OCI-LY1 (cell line): ENCODE measurements around the gene DDX28.

ENCODE experiments used
- H2AFZ ChIP-seq: fragments of 200-600 bp; sonication (generic), shearing (Covaris generic); 2 replicates; pipeline ENCODE4 v1.6.0; 2014; ENCODE audit warnings: antibody characterized with exemption, mild to moderate bottlenecking, low read length
- H3F3A ChIP-seq: fragments of 200-600 bp; sonication (generic), shearing (Covaris generic); 2 replicates; pipeline ENCODE4 v1.6.0; 2014; ENCODE audit warnings: mild to moderate bottlenecking, antibody characterized with exemption, low read length, moderate library complexity; ENCODE audit not compliant: insufficient read depth
- H3K27ac ChIP-seq: fragments of 200-600 bp; sonication (generic); 2 replicates; pipeline ENCODE4 v1.5.1; 2014; ENCODE audit warnings: low read length, mixed run types, mild to moderate bottlenecking, low read depth; ENCODE audit not compliant: poor library complexity, severe bottlenecking
- H3K27me3 ChIP-seq: fragments of 200-600 bp; sonication (generic); 2 replicates; pipeline ENCODE4 v1.6.0; 2014; ENCODE audit warnings: antibody characterized with exemption, mild to moderate bottlenecking, low read length, moderate library complexity; ENCODE audit not compliant: insufficient read depth
- H3K36me3 ChIP-seq: fragments of 200-600 bp; sonication (generic); 2 replicates; pipeline ENCODE4 v1.6.1; 2014; ENCODE audit warnings: mild to moderate bottlenecking, antibody characterized with exemption, low read length, moderate library complexity, mixed read lengths; ENCODE audit not compliant: insufficient read depth
- H3K4me1 ChIP-seq: fragments of 200-600 bp; sonication (generic); 2 replicates; pipeline ENCODE4 v1.5.1; 2014; ENCODE audit warnings: mild to moderate bottlenecking, low read length, moderate library complexity; ENCODE audit not compliant: insufficient read depth, severe bottlenecking
- H3K4me2 ChIP-seq: fragments of 200-600 bp; sonication (generic), shearing (Covaris generic); 2 replicates; pipeline ENCODE4 v1.6.1; 2014; ENCODE audit warnings: low read length
- H3K4me3 ChIP-seq: fragments of 200-600 bp; sonication (generic); 2 replicates; pipeline ENCODE4 v1.5.1; 2014; ENCODE audit warnings: low read length, low read depth, mild to moderate bottlenecking, mixed read lengths; ENCODE audit not compliant: poor library complexity, severe bottlenecking
- H3K79me2 ChIP-seq: fragments of 200-600 bp; shearing (Covaris generic); 2 replicates; pipeline ENCODE4 v1.6.1; 2016; ENCODE audit warnings: mixed run types, low read length, mixed read lengths; ENCODE audit not compliant: insufficient read depth
- H3K9ac ChIP-seq: fragments of 200-600 bp; sonication (generic), shearing (Covaris generic); 2 replicates; pipeline ENCODE4 v1.6.1; 2014; ENCODE audit warnings: mild to moderate bottlenecking, low read length, mixed read lengths
- H3K9me2 ChIP-seq: fragments of 200-600 bp; sonication (generic), shearing (Covaris generic); 2 replicates; pipeline ENCODE4 v1.6.1; 2014; ENCODE audit warnings: low read depth, mild to moderate bottlenecking, low read length, mixed read lengths
- H3K9me3 ChIP-seq: fragments of 200-600 bp; shearing (Covaris generic); 2 replicates; pipeline ENCODE4 v1.6.1; 2014; ENCODE audit warnings: low read length, mixed read lengths
- H4K20me1 ChIP-seq: fragments of 200-600 bp; sonication (generic), shearing (Covaris generic); 2 replicates; pipeline ENCODE4 v1.6.0; 2016; ENCODE audit warnings: mild to moderate bottlenecking, low read length; ENCODE audit not compliant: insufficient read depth
- EZH2 ChIP-seq: fragments of 200-600 bp; sonication (generic), shearing (Covaris generic); IDR thresholded peaks from 2 replicates; pipeline ENCODE4 v1.8.0; 2017; ENCODE audit warnings: borderline replicate concordance, mixed run types, mild to moderate bottlenecking, antibody characterized with exemption, low read length, moderate library complexity, mixed read lengths
- TF ChIP-seq, protein P1 (sequence below): fragments of 200-600 bp; sonication (generic), shearing (Covaris generic); IDR thresholded peaks from 2 replicates; pipeline ENCODE4 v1.5.1; 2017; ENCODE audit warnings: mild to moderate bottlenecking, antibody characterized with exemption, low read length, moderate library complexity, mixed read lengths

Gene DDX28

DNA sequence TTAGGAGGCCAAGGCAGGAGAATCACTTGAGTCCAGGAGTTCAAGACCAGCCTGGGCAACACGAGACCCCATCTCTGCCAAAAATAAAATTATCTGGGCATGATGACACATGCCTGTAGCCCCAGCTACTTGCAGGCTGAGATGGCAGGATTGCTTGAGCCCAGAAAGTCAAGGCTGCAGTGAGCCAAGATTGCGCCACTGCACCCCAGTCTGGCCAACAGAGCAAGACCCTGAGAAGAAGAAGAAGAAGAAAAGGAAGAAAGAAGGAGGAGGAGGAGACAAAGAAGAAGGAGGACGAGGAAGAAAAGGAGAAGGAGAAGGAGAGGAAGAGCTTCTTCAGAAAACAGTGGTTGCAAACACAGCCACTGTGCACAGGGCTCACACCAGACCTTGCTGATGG is 34.4 kb downstream of the DDX28 start:
- no peaks in the 10 kb centered on the region for H3K27me3 ChIP-seq
- H2AFZ ChIP-seq, result no peak overlapping the region
- H3K9ac ChIP-seq, result no peak overlapping the region
- no peaks in the 10 kb centered on the region for H3K36me3 ChIP-seq
- no peaks in the 10 kb centered on the region for H3K79me2 ChIP-seq
- H4K20me1 ChIP-seq, result no peaks in the 10 kb centered on the region
- H3K27ac ChIP-seq, result no peak overlapping the region
- H3F3A ChIP-seq, result no peaks in the 10 kb centered on the region
- peaks cover 26% of the 10 kb centered on the region for H3K4me1 ChIP-seq
- H3K9me2 ChIP-seq, result no peaks in the 10 kb centered on the region
- H3K4me2 ChIP-seq, result no peak overlapping the region
- no peak overlapping the region for H3K4me3 ChIP-seq
- no peaks in the 10 kb centered on the region for H3K9me3 ChIP-seq
- TF ChIP-seq, protein P1, sequence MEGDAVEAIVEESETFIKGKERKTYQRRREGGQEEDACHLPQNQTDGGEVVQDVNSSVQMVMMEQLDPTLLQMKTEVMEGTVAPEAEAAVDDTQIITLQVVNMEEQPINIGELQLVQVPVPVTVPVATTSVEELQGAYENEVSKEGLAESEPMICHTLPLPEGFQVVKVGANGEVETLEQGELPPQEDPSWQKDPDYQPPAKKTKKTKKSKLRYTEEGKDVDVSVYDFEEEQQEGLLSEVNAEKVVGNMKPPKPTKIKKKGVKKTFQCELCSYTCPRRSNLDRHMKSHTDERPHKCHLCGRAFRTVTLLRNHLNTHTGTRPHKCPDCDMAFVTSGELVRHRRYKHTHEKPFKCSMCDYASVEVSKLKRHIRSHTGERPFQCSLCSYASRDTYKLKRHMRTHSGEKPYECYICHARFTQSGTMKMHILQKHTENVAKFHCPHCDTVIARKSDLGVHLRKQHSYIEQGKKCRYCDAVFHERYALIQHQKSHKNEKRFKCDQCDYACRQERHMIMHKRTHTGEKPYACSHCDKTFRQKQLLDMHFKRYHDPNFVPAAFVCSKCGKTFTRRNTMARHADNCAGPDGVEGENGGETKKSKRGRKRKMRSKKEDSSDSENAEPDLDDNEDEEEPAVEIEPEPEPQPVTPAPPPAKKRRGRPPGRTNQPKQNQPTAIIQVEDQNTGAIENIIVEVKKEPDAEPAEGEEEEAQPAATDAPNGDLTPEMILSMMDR, result no peak
- TF ChIP-seq EZH2, result no peak

GRCh38 chr16:67987460-67988160 is 35.4 kb downstream of the DDX28 start:
- H2AFZ ChIP-seq, result no peak overlapping the region
- H3K36me3 ChIP-seq, result no peaks in the 10 kb centered on the region
- H3K9me3 ChIP-seq, result no peaks in the 10 kb centered on the region
- H3K9ac ChIP-seq, result no peak overlapping the region
- H3K9me2 ChIP-seq, result no peaks in the 10 kb centered on the region
- TF ChIP-seq, protein P1, result no peak
- no peak for TF ChIP-seq EZH2
- H3K27me3 ChIP-seq, result no peaks in the 10 kb centered on the region
- no peaks in the 10 kb centered on the region for H3K79me2 ChIP-seq
- peaks cover 16% of the 10 kb centered on the region for H3K4me1 ChIP-seq
- H4K20me1 ChIP-seq, result no peaks in the 10 kb centered on the region
- H3K4me3 ChIP-seq, result no peak overlapping the region
- H3K27ac ChIP-seq, result no peak overlapping the region
- H3K4me2 ChIP-seq, result no peak overlapping the region
- no peaks in the 10 kb centered on the region for H3F3A ChIP-seq

DNA sequence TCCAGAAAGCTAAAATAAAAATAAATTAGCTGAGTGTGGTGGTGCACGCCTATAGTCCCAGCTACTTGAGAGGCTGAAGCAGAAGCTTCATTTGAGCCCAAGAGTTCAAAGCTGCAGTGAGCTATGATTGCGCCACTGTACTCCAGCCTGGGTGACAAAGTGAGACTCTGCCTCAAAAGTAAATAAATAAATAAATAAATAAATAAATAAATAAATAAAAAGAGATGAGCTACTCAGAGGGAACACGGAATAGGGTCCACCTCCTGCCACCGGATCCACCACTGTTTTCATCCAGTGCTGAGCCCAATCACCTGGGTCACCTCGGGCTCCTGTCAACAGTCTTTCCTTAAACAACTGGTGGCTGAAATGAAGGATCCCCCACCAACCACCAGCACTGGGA is 36.1 kb downstream of the DDX28 start:
- no peaks in the 10 kb centered on the region for H3K36me3 ChIP-seq
- no peaks in the 10 kb centered on the region for H4K20me1 ChIP-seq
- no peak overlapping the region for H3K4me2 ChIP-seq
- no peak for TF ChIP-seq EZH2
- TF ChIP-seq, protein P1, result no peak
- H3K79me2 ChIP-seq, result no peaks in the 10 kb centered on the region
- no peak overlapping the region for H3K27ac ChIP-seq
- H3K27me3 ChIP-seq, result no peaks in the 10 kb centered on the region
- H3K9me3 ChIP-seq, result no peaks in the 10 kb centered on the region
- H3K9ac ChIP-seq, result no peak overlapping the region
- no peak overlapping the region for H3K4me3 ChIP-seq
- H3F3A ChIP-seq, result no peaks in the 10 kb centered on the region
- H2AFZ ChIP-seq, result no peak overlapping the region
- no peaks in the 10 kb centered on the region for H3K9me2 ChIP-seq
- peaks cover 15% of the 10 kb centered on the region for H3K4me1 ChIP-seq
